MG63 (cell line): ENCODE results near the gene NRSN1. TPM values are rescaled to one million over a fixed set of nuclear protein-coding genes. Genes with fewer than 3 reads are reported as not detected.
A peak's percentile ranks its signal among the peaks of the same experiment; 100 is the strongest.
"Not testable (repeated sequence)": the region's sequence is repeated elsewhere in the genome, so short reads cannot be mapped to it uniquely, and the experiment has no call there.

Experiments
- DNase-seq: peaks from one replicate; pipeline ENCODE4 v3.0.0-alpha.2; 2020
- H3K27me3 ChIP-seq: fragments of 250-450 bp; sonication (Bioruptor Pico); 2 replicates; pipeline ENCODE4 v1.5.1; 2020; ENCODE audit warnings: mild to moderate bottlenecking, moderate library complexity
- H3K36me3 ChIP-seq: fragments of 250-450 bp; sonication (Bioruptor Pico); 2 replicates; pipeline ENCODE4 v1.5.1; 2020; ENCODE audit warnings: mild to moderate bottlenecking, moderate library complexity
- H3K4me3 ChIP-seq: fragments of 250-450 bp; sonication (Bioruptor Pico); 2 replicates; pipeline ENCODE4 v1.5.1; 2020; ENCODE audit warnings: mild to moderate bottlenecking, moderate library complexity
- H3K9me3 ChIP-seq: fragments of 250-450 bp; sonication (Bioruptor Pico); 2 replicates; pipeline ENCODE4 v1.5.1; 2020; ENCODE audit warnings: mild to moderate bottlenecking, moderate library complexity
- total RNA-seq: library from RNA; depleted of rRNA; stranded (reverse); fragments of >200 nt; shearing (Covaris generic); gene quantifications from 2 replicates; pipeline ENCODE4 v1.2.3, GENCODE V29; 2014; ENCODE audit warnings: low replicate concordance

The NRSN1 gene
- total RNA-seq, 1 experiment from 2014 or later: not detected

DNA sequence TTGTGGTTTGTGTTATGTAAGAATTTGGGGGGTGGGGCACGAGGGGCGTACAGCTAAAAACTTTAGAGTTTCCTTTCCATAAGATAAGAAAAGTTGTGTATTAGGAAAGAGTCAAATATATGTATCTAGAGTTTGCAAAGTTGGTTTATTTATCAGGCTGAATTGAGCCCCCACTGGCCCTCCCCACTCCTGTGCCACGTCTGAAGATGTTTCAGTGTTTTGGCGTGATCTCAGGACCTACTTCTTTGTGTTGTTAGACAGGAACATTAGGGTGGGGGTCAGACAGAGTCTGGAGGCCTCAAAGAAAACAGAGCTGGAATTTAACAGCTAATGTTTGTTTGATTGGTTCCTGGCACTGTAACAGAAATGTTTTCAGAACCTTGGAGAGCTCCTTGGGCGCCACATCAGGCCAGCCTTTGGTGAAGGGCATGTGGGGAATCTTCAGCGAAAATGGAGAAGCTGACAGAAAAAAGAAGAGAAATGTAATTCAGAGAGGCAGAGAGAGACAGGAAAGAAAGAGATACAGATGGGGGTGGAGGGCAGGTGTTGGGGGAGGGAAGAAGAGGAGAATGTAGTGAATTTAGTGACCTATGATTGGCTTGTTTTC, 674 bp downstream of the NRSN1 start:
- no peak overlapping the region for H3K4me3 ChIP-seq
- peak; percentile 16 for DNase-seq
- no peaks in the 10 kb centered on the region for H3K27me3 ChIP-seq
- no peaks in the 10 kb centered on the region for H3K9me3 ChIP-seq
- H3K36me3 ChIP-seq: no peaks in the 10 kb centered on the region

- no peaks in the 10 kb centered on the region for H3K27me3 ChIP-seq
- H3K36me3 ChIP-seq: no peaks in the 10 kb centered on the region
- H3K4me3 ChIP-seq: no peak overlapping the region
- no peaks in the 10 kb centered on the region for H3K9me3 ChIP-seq
- DNase-seq: no peak
These were observed 1.3 kb downstream of the NRSN1 start for GRCh38 chr6:24127316-24127715.

- Histone ChIP-seq H3K27me3 (no peaks in the 10 kb centered on the region), H3K4me3 (no peak overlapping the region), H3K9me3 (no peaks in the 10 kb centered on the region), H3K36me3 (no peaks in the 10 kb centered on the region)
- DNase-seq: no peak
These were observed 5.7 kb downstream of the NRSN1 start for GRCh38 chr6:24131751-24132150.

GRCh38 chr6:24139080-24139479, 13.1 kb downstream of the NRSN1 start:
- DNase-seq: no peak
- Histone ChIP-seq H3K9me3 (no peaks in the 10 kb centered on the region), H3K4me3 (no peak overlapping the region), H3K36me3 (no peaks in the 10 kb centered on the region), H3K27me3 (no peaks in the 10 kb centered on the region)

DNA sequence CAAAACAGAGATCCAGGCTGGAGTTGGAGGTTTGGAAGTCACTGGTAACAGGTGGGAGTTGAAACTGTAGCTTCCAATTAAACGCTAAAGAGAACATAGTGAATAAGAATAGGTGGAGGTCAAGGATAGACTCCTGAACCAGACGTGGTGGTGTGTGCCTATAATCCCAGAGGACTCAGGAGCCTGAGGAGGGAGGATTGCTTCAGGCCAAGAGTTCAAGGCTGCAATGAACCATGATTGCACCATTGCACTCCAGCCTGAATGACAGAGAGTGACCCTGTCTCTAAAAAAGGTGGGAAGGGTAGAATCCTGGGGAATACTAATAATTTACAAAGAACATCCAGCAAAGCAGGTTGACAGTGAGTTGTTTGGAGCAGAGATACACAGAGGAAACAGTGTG, 13.6 kb downstream of the NRSN1 start:
- no peak for DNase-seq
- no peaks in the 10 kb centered on the region for H3K36me3 ChIP-seq
- no peak overlapping the region for H3K4me3 ChIP-seq
- no peaks in the 10 kb centered on the region for H3K9me3 ChIP-seq
- H3K27me3 ChIP-seq: no peaks in the 10 kb centered on the region

- Histone ChIP-seq H3K4me3 (no peak overlapping the region), H3K36me3 (no peaks in the 10 kb centered on the region), H3K27me3 (no peaks in the 10 kb centered on the region), H3K9me3 (no peaks in the 10 kb centered on the region)
- DNase-seq: no peak
These were observed 14.6 kb downstream of the NRSN1 start for GRCh38 chr6:24140591-24140990.

GRCh38 chr6:24142733-24143132, 16.7 kb downstream of the NRSN1 start:
- H3K9me3 ChIP-seq, DNase-seq, H3K4me3 ChIP-seq, H3K36me3 ChIP-seq, H3K27me3 ChIP-seq: not testable (repeated sequence)

- H3K4me3 ChIP-seq: no peak overlapping the region
- H3K27me3 ChIP-seq: no peaks in the 10 kb centered on the region
- H3K36me3 ChIP-seq: no peaks in the 10 kb centered on the region
- no peaks in the 10 kb centered on the region for H3K9me3 ChIP-seq
- DNase-seq: no peak
These were observed 19.7 kb downstream of the NRSN1 start for GRCh38 chr6:24145690-24146131.

DNA sequence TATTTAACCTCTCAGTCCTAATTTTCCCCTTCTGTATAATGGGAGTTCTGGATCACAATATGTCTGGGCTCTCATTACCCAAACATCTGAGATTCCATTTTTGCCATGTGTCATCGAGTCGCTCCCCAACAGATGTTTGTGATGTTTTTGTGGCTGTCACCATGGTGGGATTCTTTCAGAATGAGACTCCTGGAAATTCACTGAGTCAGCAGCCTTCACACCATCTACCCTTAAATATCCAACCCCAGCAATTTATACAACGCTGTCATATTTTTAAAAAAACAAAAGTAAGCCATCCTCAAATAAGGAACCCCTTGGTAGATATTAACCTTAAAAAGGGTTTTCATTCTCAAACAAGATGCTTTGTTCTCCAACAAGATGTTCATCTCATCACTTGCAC, 20.9 kb downstream of the NRSN1 start:
- Histone ChIP-seq H3K36me3 (no peaks in the 10 kb centered on the region), H3K27me3 (no peaks in the 10 kb centered on the region), H3K9me3 (no peaks in the 10 kb centered on the region), H3K4me3 (no peak overlapping the region)
- no peak for DNase-seq

DNA sequence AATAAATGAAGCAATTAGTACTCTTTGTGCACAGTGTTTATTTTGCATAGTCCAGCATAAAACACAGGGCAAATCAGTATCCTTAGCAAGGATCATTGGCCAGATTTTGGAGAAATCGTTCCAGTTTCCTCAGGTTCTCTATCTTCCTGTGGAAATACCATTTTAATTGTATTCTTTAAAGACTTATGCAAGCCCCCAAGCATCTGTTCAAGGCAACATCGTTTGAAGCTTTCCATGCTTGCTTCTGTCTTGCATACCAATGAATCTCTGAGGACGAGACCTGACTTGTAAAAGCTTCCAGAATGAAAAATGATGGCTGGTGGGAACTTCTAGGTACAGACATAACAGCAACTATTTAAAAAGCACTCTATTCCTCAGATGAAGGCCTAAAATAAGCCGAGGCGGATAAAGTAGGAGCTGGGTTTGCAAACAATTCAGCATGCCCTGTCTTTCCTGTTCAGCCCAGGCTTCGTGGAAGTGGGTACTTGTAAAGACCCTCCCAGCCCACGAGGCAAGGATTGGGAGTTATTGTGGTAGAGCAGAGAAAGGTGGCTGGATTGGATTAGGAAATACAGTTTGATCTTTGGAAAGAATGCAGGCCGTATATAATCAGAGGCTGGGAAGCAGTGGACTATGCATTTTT, 21.6 kb downstream of the NRSN1 start:
- Histone ChIP-seq H3K9me3 (no peaks in the 10 kb centered on the region), H3K36me3 (no peaks in the 10 kb centered on the region), H3K4me3 (no peak overlapping the region), H3K27me3 (no peaks in the 10 kb centered on the region)
- DNase-seq: no peak

- H3K4me3 ChIP-seq: no peak overlapping the region
- DNase-seq: no peak
These were observed 22.1 kb downstream of the NRSN1 start for GRCh38 chr6:24148154-24148570.

GRCh38 chr6:24148684-24149083, 22.7 kb downstream of the NRSN1 start:
- H3K27me3 ChIP-seq: no peaks in the 10 kb centered on the region
- no peaks in the 10 kb centered on the region for H3K36me3 ChIP-seq
- no peak overlapping the region for H3K4me3 ChIP-seq
- no peak for DNase-seq
- H3K9me3 ChIP-seq: no peaks in the 10 kb centered on the region

More at GRCh38 chr6:24148154-24148570, 22.1 kb downstream of the NRSN1 start:
- Histone ChIP-seq H3K9me3 (no peaks in the 10 kb centered on the region), H3K36me3 (no peaks in the 10 kb centered on the region), H3K27me3 (no peaks in the 10 kb centered on the region)

- H3K27me3 ChIP-seq: no peaks in the 10 kb centered on the region
- no peaks in the 10 kb centered on the region for H3K36me3 ChIP-seq
- H3K4me3 ChIP-seq: no peak overlapping the region
- H3K9me3 ChIP-seq: no peaks in the 10 kb centered on the region
- DNase-seq: no peak
These were observed 23.3 kb downstream of the NRSN1 start for GRCh38 chr6:24149296-24149695.

DNA sequence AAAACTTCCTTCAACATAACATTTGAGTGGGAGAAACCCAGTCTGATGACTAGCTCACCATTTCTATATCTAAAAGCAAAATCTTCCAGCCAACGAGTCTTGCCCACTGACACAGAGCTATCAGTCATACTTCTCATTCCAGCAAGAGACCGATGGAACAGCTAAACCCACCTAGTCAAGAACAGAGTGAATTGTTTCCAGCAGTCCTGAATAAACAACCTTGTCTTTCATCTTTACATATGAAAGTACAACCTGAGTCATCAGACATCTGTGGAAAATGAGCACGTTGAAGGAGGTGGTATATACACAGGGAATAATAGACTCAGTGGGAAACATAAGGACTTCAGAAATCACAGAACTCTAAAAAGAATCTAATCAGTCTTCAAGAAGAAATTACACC, 23.8 kb downstream of the NRSN1 start:
- Histone ChIP-seq H3K36me3 (no peaks in the 10 kb centered on the region), H3K4me3 (no peak overlapping the region), H3K27me3 (no peaks in the 10 kb centered on the region), H3K9me3 (no peaks in the 10 kb centered on the region)
- no peak for DNase-seq

DNA sequence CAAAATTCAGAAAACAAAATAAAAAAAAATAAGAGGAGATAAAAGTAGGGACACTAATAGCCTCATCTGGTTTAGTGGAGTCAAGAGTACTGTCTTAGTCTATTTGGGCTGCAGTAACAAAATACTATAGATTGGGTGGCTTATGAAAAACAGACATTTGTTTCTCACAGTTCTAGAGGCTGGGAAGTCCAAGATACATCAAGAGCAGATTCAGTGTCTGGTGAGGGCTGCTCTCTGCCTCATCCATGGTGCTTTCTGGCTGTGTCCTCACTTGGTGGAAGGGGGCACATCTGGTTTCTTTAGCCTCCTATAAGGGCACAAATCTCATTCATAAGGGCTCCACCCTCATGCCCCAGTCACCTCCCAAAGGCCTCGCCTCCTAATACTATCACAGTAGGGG, 26.0 kb downstream of the NRSN1 start:
- no peak overlapping the region for H3K4me3 ChIP-seq
- no peaks in the 10 kb centered on the region for H3K36me3 ChIP-seq
- H3K9me3 ChIP-seq: no peaks in the 10 kb centered on the region
- H3K27me3 ChIP-seq: no peaks in the 10 kb centered on the region
- no peak for DNase-seq

DNA sequence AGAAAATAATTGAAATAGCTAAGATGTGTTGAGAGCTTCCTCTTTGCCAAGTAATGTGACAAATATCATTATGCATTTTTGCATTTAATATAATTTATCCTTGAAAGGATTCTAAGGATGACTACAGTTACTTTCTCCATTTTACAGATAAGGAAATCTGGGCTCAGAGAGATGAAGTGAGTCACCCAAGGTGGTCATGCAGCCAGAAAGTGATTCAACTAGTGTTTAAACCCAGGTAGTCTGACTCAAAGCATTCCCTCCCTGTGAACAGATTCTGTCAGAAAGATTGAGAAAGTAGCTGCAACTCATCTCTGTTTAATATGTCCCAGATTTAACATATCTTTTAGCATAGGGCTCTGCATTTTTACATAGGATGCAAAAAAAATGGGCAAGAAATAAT, 28.1 kb downstream of the NRSN1 start:
- no peak overlapping the region for H3K4me3 ChIP-seq
- no peaks in the 10 kb centered on the region for H3K36me3 ChIP-seq
- DNase-seq: peak; percentile 33
- H3K27me3 ChIP-seq: no peaks in the 10 kb centered on the region
- H3K9me3 ChIP-seq: no peaks in the 10 kb centered on the region

- no peak for DNase-seq
- H3K36me3 ChIP-seq: no peaks in the 10 kb centered on the region
- no peaks in the 10 kb centered on the region for H3K27me3 ChIP-seq
- no peak overlapping the region for H3K4me3 ChIP-seq
- H3K9me3 ChIP-seq: no peaks in the 10 kb centered on the region
These were observed 31.9 kb downstream of the NRSN1 start for GRCh38 chr6:24157886-24158285.

GRCh38 chr6:24183584-24183983, 57.6 kb downstream of the NRSN1 start:
- Histone ChIP-seq H3K9me3 (no peaks in the 10 kb centered on the region), H3K36me3 (no peaks in the 10 kb centered on the region), H3K4me3 (no peak overlapping the region), H3K27me3 (no peaks in the 10 kb centered on the region)
- no peak for DNase-seq
